ENCODE measurements around the gene MUC5B. TPM values are rescaled to one million over a fixed set of nuclear protein-coding genes. Genes with fewer than 3 reads are reported as not detected.
"Not testable (repeated sequence)": the region's sequence is repeated elsewhere in the genome, so short reads cannot be mapped to it uniquely, and the experiment has no call there.

MUC5B gene
- total RNA-seq, result not detected
- long read RNA-seq, result 0 reads

GRCh38 chr11:1222491-1223345 is at the start of gene MUC5B:
MUC5B (plus strand) TSS chr11:1223066; CDS start chr11:1223124, 58 bp downstream.
- intact Hi-C loops (cut with micrococcal nuclease), result no loop called here
- TF ChIP-seq CTCF (IDR thresholded peaks at IDR 0.05; ENCODE audit: borderline replicate concordance), result no peak
- no peaks in the 10 kb centered on the region for H3K36me3 ChIP-seq
- H3K27me3 ChIP-seq (ENCODE audit: low read depth), result peaks cover 99% of the 10 kb centered on the region
- no peaks in the 10 kb centered on the region for H3K9me3 ChIP-seq (replicated peaks)
- no peaks in the 10 kb centered on the region for H3K4me1 ChIP-seq
- no peak within 1 kb of the TSS for H3K27ac ChIP-seq (replicated peaks)
- DNase-seq, result no peak
- no peak within 1 kb of the TSS for H3K4me3 ChIP-seq

- H3K27ac ChIP-seq (replicated peaks); DNase-seq; H3K9me3 ChIP-seq (replicated peaks); H3K4me1 ChIP-seq; H3K4me3 ChIP-seq; intact Hi-C loops (cut with micrococcal nuclease); H3K36me3 ChIP-seq: not testable (repeated sequence)
- peaks cover 22% of the 10 kb centered on the region for H3K27me3 ChIP-seq (ENCODE audit: low read depth)
Observed at GRCh38 chr11:1173396-1173795, 49.5 kb upstream of the MUC5B start.

GRCh38 chr11:1174441-1175370 is 48.2 kb upstream of the MUC5B start:
- intact Hi-C loops (cut with micrococcal nuclease), result no loop called here
- Histone ChIP-seq H3K36me3 (no peaks in the 10 kb centered on the region), H3K27ac (replicated peaks) (no peak overlapping the region), H3K4me1 (no peaks in the 10 kb centered on the region), H3K4me3 (no peak overlapping the region), H3K9me3 (replicated peaks) (no peaks in the 10 kb centered on the region), H3K27me3 (ENCODE audit: low read depth) (peaks cover 35% of the 10 kb centered on the region)
- TF ChIP-seq CTCF (IDR thresholded peaks at IDR 0.05; ENCODE audit: borderline replicate concordance), result no peak
- no peak for DNase-seq

- no peak for TF ChIP-seq CTCF (IDR thresholded peaks at IDR 0.05; ENCODE audit: borderline replicate concordance)
- DNase-seq, result no peak
- Histone ChIP-seq H3K4me1 (no peaks in the 10 kb centered on the region), H3K27ac (replicated peaks) (no peak overlapping the region), H3K27me3 (ENCODE audit: low read depth) (peaks cover 44% of the 10 kb centered on the region), H3K36me3 (no peaks in the 10 kb centered on the region), H3K4me3 (no peak overlapping the region), H3K9me3 (replicated peaks) (no peaks in the 10 kb centered on the region)
- intact Hi-C loops (cut with micrococcal nuclease), result no loop called here
Observed at GRCh38 chr11:1175461-1176223, 47.2 kb upstream of the MUC5B start.

- Histone ChIP-seq H3K27ac (replicated peaks) (no peak overlapping the region), H3K27me3 (ENCODE audit: low read depth) (peaks cover 52% of the 10 kb centered on the region), H3K4me3 (no peak overlapping the region), H3K36me3 (no peaks in the 10 kb centered on the region), H3K9me3 (replicated peaks) (no peaks in the 10 kb centered on the region), H3K4me1 (no peaks in the 10 kb centered on the region)
- no peak for DNase-seq
- TF ChIP-seq CTCF (IDR thresholded peaks at IDR 0.05; ENCODE audit: borderline replicate concordance), result no peak
- intact Hi-C loops (cut with micrococcal nuclease), result no loop called here
Observed at GRCh38 chr11:1176224-1177019, 46.4 kb upstream of the MUC5B start.
